ENCODE measurements around the gene C1orf52.

The C1orf52 gene

GRCh38 chr1:85200463-85201339 is 58.8 kb downstream of the C1orf52 start, which contains the start of gene SYDE2:
SYDE2 (minus strand) TSS chr1:85201016; CDS start chr1:85200996, 20 bp downstream.
- TF ChIP-seq, protein P1, sequence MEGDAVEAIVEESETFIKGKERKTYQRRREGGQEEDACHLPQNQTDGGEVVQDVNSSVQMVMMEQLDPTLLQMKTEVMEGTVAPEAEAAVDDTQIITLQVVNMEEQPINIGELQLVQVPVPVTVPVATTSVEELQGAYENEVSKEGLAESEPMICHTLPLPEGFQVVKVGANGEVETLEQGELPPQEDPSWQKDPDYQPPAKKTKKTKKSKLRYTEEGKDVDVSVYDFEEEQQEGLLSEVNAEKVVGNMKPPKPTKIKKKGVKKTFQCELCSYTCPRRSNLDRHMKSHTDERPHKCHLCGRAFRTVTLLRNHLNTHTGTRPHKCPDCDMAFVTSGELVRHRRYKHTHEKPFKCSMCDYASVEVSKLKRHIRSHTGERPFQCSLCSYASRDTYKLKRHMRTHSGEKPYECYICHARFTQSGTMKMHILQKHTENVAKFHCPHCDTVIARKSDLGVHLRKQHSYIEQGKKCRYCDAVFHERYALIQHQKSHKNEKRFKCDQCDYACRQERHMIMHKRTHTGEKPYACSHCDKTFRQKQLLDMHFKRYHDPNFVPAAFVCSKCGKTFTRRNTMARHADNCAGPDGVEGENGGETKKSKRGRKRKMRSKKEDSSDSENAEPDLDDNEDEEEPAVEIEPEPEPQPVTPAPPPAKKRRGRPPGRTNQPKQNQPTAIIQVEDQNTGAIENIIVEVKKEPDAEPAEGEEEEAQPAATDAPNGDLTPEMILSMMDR (IDR thresholded peaks at IDR 0.05; ENCODE audit: insufficient read depth, low read depth, low read length, missing control alignments) = no peak
- H3K4me3 ChIP-seq (ENCODE audit: low read length) = peak within 1 kb of the TSS; percentile 76
- peak; percentile 72 for DNase-seq (ENCODE audit: low read depth)

Measured in epithelial cell of esophagus (primary cell).